Measurements from ENCODE around the gene SLC15A4.
"Not testable (repeated sequence)": the region's sequence is repeated elsewhere in the genome, so short reads cannot be mapped to it uniquely, and the experiment has no call there.

DNA sequence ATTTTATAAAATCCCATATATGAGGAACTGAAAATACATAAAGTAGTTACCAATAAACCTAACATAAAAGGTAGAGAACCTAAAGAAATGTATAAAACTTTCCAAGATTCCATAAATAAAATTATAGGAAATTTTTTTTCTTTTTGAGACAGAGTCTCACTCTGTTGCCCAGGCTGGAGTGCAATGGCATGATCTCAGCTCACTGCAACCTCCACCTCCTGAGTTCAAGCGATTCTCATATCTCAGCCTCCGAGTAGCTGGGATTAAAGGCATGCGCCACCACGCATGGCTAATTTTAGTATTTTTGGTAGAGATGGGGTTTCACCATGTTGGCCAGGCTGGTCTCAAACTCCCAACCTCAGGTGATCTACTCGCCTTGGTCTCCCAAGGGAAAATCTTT lies 18.4 kb downstream of the SLC15A4 start:
- TF ChIP-seq POLR2AphosphoS5 (IDR thresholded peaks at IDR 0.05; ENCODE audit: borderline replicate concordance, low read depth, low read length); EZH2 (IDR thresholded peaks at IDR 0.05); FOXP2 (optimal IDR thresholded peaks at IDR 0.05; ENCODE audit: control extremely low read depth, extremely low read length, insufficient read depth): not testable (repeated sequence)
